K562 (cell line): ENCODE results near the gene ITGA1. TPM values are rescaled to one million over a fixed set of nuclear protein-coding genes. Genes with fewer than 3 reads are reported as not detected.
A peak's percentile ranks its signal among the peaks of the same experiment; 100 is the strongest.

ENCODE experiments used
- ATAC-seq: fragments of 200-7000 bp; cut with Tn5 transposase; 3 replicates; pipeline ENCODE4 v1.9.1; 2020; ENCODE audit warnings: moderate library complexity
- BruUV-seq: library from RNA; stranded (reverse); fragments of 400-500 nt; replicated peaks from 2 replicates; lab custom pipeline; 2021; lab: Mats Ljungman, UMichigan
- CTCF ChIA-PET: fragments of 300-600 bp; formaldehyde crosslinking; extraction: SDS; loops from one replicate; lab custom pipeline; 2021; ENCODE audit warnings: low intra/inter-chr PET ratio; lab: Yijun Ruan, JAX
- POLR2A ChIA-PET: fragments of 300-600, 350-650 bp; sonication (Branson Sonifier 250); formaldehyde crosslinking; extraction: SDS; loops from one replicate; lab custom pipeline; 2021; ENCODE audit warnings: antibody characterized with exemption, inconsistent platforms; lab: Yijun Ruan, JAX
- DNase-seq, 4 experiments: peaks; one replicate each; pipeline versions ENCODE4 v3.0.0 to v3.0.0-alpha.2; 2011 to 2018; ENCODE audit warnings: low spot score in 3 of 4, mixed read lengths in 3 of 4; ENCODE audit errors: extremely low read depth in 1 of 4
- FAIRE-seq: peaks from 2 replicates; lab custom pipeline; 2011; peaks lifted over from hg19 to GRCh38; lab: Jason Lieb, UNC
- H2AFZ ChIP-seq: 2 replicates; pipeline ENCODE4 v1.6.0; 2011; ENCODE audit warnings: low read depth, low read length, control low read depth, inconsistent platforms
- H3K27ac ChIP-seq: fragments of 200-600 bp; 3 replicates; pipeline ENCODE4 v1.8.0; 2011; ENCODE audit warnings: low read depth, mild to moderate bottlenecking, control low read depth, inconsistent platforms, low read length, moderate library complexity, mixed read lengths; ENCODE audit errors: extremely low read depth
- H3K27me3 ChIP-seq, 2 experiments: fragments of 300-600 bp in 1 of 2; 2 replicates in 1 of 2; 3 replicates in 1 of 2; pipeline versions ENCODE4 v1.6.0 to v1.8.0; 2011; ENCODE audit warnings: inconsistent platforms in 2 of 2, low read length in 2 of 2, mild to moderate bottlenecking in 1 of 2, mixed read lengths in 1 of 2, moderate library complexity in 1 of 2; ENCODE audit not compliant: control insufficient read depth in 2 of 2, insufficient read depth in 2 of 2
- H3K36me3 ChIP-seq: fragments of 300-600 bp; 3 replicates; pipeline ENCODE4 v1.8.0; 2011; ENCODE audit warnings: mild to moderate bottlenecking, low read length, inconsistent platforms; ENCODE audit not compliant: control insufficient read depth, insufficient read depth
- H3K4me1 ChIP-seq, 2 experiments: fragments of 200-600 bp in 1 of 2; replicated peaks in 1 of 2; 2 replicates in 1 of 2; 3 replicates in 1 of 2; pipeline versions ENCODE4 v1.5.1 to v1.8.0; 2011; ENCODE audit warnings: inconsistent platforms in 2 of 2, low read length in 2 of 2, mild to moderate bottlenecking in 1 of 2, mixed read lengths in 1 of 2, moderate library complexity in 1 of 2; ENCODE audit not compliant: control insufficient read depth in 2 of 2, insufficient read depth in 2 of 2
- H3K4me2 ChIP-seq: 2 replicates; pipeline ENCODE4 v1.6.1; 2011; ENCODE audit warnings: low read length, control low read depth, inconsistent platforms, mixed read lengths; ENCODE audit not compliant: insufficient read depth
- H3K4me3 ChIP-seq: fragments of 200-600 bp; sonication (generic), shearing (Covaris generic); 2 replicates; pipeline ENCODE4 v1.5.1; 2016; ENCODE audit warnings: control low read depth, inconsistent platforms
- H3K79me2 ChIP-seq: fragments of 200-600 bp; 3 replicates; pipeline ENCODE4 v1.8.0; 2011; ENCODE audit warnings: low read length, inconsistent platforms; ENCODE audit not compliant: control insufficient read depth, insufficient read depth
- H3K9ac ChIP-seq, 2 experiments: 2 replicates each; pipeline versions ENCODE4 v1.6.0 to v1.6.1; 2011; ENCODE audit warnings: low read depth in 2 of 2, low read length in 2 of 2, control low read depth in 1 of 2, inconsistent platforms in 1 of 2, mild to moderate bottlenecking in 1 of 2, mixed read lengths in 1 of 2; ENCODE audit not compliant: insufficient read depth in 1 of 2
- H3K9me1 ChIP-seq: one replicate; pipeline ENCODE4 v1.6.0; 2011; ENCODE audit warnings: inconsistent platforms, mild to moderate bottlenecking, low read length, moderate library complexity; ENCODE audit not compliant: control insufficient read depth, insufficient read depth
- H3K9me3 ChIP-seq: replicated peaks from 2 replicates; pipeline ENCODE4 v1.5.1; 2011; ENCODE audit warnings: low read depth, low read length, inconsistent platforms; ENCODE audit not compliant: control insufficient read depth, insufficient read depth
- H4K20me1 ChIP-seq: replicated peaks from 2 replicates; pipeline ENCODE4 v1.6.1; 2011; ENCODE audit warnings: low read length, inconsistent platforms, mixed read lengths; ENCODE audit not compliant: control insufficient read depth, insufficient read depth
- BCOR ChIP-seq: fragments of 450-650 bp; IDR thresholded peaks from 2 replicates; pipeline ENCODE4 v1.6.1; 2016
- DIDO1 ChIP-seq: fragments of 450-650 bp; IDR thresholded peaks from 2 replicates; pipeline ENCODE4 v1.6.1; 2016; ENCODE audit warnings: low read depth, missing biosample characterization, missing genetic modification characterization
- HDAC2 ChIP-seq: fragments of 450-650 bp; IDR thresholded peaks from 2 replicates; pipeline ENCODE4 v1.6.1; 2016; ENCODE audit warnings: mild to moderate bottlenecking
- NFE2 ChIP-seq: IDR thresholded peaks from 2 replicates; pipeline ENCODE4 v1.6.1; 2014; ENCODE audit warnings: antibody characterized with exemption, low read depth
- RBM34 ChIP-seq: fragments of 200-400 bp; formaldehyde crosslinking; IDR thresholded peaks from 2 replicates; pipeline ENCODE4 v1.6.1; 2018; ENCODE audit warnings: low read length, borderline replicate concordance; ENCODE audit not compliant: insufficient read depth
- SP2 ChIP-seq: IDR thresholded peaks from 2 replicates; pipeline ENCODE4 v1.6.1; 2011; ENCODE audit warnings: mild to moderate bottlenecking, low read depth, low read length, moderate library complexity; ENCODE audit not compliant: poor library complexity, severe bottlenecking; ENCODE audit errors: extremely low read depth
- ZC3H4 ChIP-seq: sonication (generic); formaldehyde crosslinking; IDR thresholded peaks from 2 replicates; pipeline ENCODE4 v1.9.0; 2021; ENCODE audit warnings: missing genetic modification reagents, borderline replicate concordance
- ZNF785 ChIP-seq: fragments of 250-450 bp; sonication (Bioruptor Pico); IDR thresholded peaks from 2 replicates; pipeline ENCODE4 v1.4.0; 2020; ENCODE audit warnings: mild to moderate bottlenecking
- WGBS: fragments of 100-300 bp; shearing (Covaris generic); methylation state at CpG from one replicate; pipeline ENCODE4 v1.1.6; 2016; ENCODE audit warnings: low coverage, mixed read lengths; ENCODE audit not compliant: insufficient coverage; ENCODE audit errors: missing lambda C conversion rate; 5-methylcytosine and 5-hydroxymethylcytosine counted together
- in situ Hi-C: fragments of 300-500 bp; cut with MboI; formaldehyde crosslinking; loops from 4 replicates; pipeline ENCODE4 v1.15.0; 2018; ENCODE audit warnings: inconsistent platforms, mixed read lengths
- intact Hi-C: fragments of 100-400 bp; cut with micrococcal nuclease; formaldehyde crosslinking; loops from 2 replicates; pipeline ENCODE4 v1.14.2; 2022
- polyA plus RNA-seq, 8 experiments: library from polyadenylated mRNA; depleted of rRNA in 4 of 8; stranded (reverse) in 5 of 8; unstranded in 3 of 8; fragments of >200 nt; fragmentation: Nextera tagmentation in 2 of 8; fragmentation: Illumina TruSeq in 1 of 8; extraction: Ambion mirVana in 2 of 8; extraction: Trizol in 1 of 8; gene quantifications; 2 replicates each; pipeline versions ENCODE4 v1.2.1 to v1.2.3, GENCODE V29; 2011 to 2014; ENCODE audit warnings: inconsistent platforms in 1 of 8, missing spikeins in 1 of 8
- total RNA-seq, 7 experiments: library from RNA; depleted of rRNA in 6 of 7; stranded (reverse); fragments of >200 nt in 6 of 7; fragmentation: Illumina TruSeq in 2 of 7; extraction: Trizol in 2 of 7; gene quantifications; 2 replicates each; pipeline versions ENCODE4 v1.2.1 to v1.2.3, GENCODE V29; 2011 to 2021; ENCODE audit warnings: low replicate concordance in 1 of 7
- TF ChIP-seq, protein P1 (sequence below): sonication (generic); formaldehyde crosslinking; IDR thresholded peaks from 2 replicates; pipeline ENCODE4 v1.8.0; 2023; ENCODE audit warnings: missing genetic modification reagents, mild to moderate bottlenecking, borderline replicate concordance
- TF ChIP-seq, protein P2 (sequence below): fragments of 450-650 bp; conservative IDR thresholded peaks from 2 replicates; pipeline ENCODE4 v1.6.1; 2016; ENCODE audit warnings: missing genetic modification characterization, low read depth, mild to moderate bottlenecking, missing compliant biosample characterization, moderate library complexity
- TF ChIP-seq, protein P3 (sequence below), 2 experiments: fragments of 450-650 bp in 1 of 2; sonication (generic) in 1 of 2; formaldehyde crosslinking in 1 of 2; IDR thresholded peaks in 1 of 2; conservative IDR thresholded peaks in 1 of 2; 2 replicates each; pipeline versions ENCODE4 v1.6.1 to v1.8.1; 2016 to 2023; ENCODE audit warnings: mild to moderate bottlenecking in 2 of 2, moderate library complexity in 2 of 2, inconsistent platforms in 1 of 2, missing genetic modification reagents in 1 of 2
- TF ChIP-seq, protein P4 (sequence below): fragments of 450-650 bp; formaldehyde crosslinking; IDR thresholded peaks from 2 replicates; pipeline ENCODE4 v1.4.0; 2020; ENCODE audit warnings: mild to moderate bottlenecking, mixed read lengths

ITGA1 gene
- total and polyA plus RNA-seq, 9 of the 15 experiments (the other 6 are each of a cell fraction or from before 2014, with no cell fraction given): 0.04 to 0.22 TPM; not detected in 7

DNA sequence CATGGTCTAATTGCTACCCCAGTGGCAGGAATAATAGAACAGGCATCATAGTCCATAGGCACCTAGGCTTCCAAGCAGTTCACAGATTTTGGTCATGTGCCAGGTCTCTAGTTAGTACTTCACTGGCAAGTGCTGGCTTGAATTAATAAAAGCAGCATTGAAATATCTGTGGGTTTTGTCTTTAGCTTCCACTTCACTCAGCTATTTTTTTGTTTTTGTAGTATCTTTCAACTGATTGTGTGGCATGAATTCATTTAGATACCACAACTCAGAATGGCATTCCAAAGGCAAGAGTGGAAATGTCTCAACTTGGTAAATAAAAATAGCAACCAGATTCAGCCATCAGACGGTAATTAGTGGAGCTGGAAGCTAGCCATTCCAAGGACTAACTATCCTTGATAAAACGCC is 173.6 kb downstream of the ITGA1 start (continued):
- TF ChIP-seq, protein P1, sequence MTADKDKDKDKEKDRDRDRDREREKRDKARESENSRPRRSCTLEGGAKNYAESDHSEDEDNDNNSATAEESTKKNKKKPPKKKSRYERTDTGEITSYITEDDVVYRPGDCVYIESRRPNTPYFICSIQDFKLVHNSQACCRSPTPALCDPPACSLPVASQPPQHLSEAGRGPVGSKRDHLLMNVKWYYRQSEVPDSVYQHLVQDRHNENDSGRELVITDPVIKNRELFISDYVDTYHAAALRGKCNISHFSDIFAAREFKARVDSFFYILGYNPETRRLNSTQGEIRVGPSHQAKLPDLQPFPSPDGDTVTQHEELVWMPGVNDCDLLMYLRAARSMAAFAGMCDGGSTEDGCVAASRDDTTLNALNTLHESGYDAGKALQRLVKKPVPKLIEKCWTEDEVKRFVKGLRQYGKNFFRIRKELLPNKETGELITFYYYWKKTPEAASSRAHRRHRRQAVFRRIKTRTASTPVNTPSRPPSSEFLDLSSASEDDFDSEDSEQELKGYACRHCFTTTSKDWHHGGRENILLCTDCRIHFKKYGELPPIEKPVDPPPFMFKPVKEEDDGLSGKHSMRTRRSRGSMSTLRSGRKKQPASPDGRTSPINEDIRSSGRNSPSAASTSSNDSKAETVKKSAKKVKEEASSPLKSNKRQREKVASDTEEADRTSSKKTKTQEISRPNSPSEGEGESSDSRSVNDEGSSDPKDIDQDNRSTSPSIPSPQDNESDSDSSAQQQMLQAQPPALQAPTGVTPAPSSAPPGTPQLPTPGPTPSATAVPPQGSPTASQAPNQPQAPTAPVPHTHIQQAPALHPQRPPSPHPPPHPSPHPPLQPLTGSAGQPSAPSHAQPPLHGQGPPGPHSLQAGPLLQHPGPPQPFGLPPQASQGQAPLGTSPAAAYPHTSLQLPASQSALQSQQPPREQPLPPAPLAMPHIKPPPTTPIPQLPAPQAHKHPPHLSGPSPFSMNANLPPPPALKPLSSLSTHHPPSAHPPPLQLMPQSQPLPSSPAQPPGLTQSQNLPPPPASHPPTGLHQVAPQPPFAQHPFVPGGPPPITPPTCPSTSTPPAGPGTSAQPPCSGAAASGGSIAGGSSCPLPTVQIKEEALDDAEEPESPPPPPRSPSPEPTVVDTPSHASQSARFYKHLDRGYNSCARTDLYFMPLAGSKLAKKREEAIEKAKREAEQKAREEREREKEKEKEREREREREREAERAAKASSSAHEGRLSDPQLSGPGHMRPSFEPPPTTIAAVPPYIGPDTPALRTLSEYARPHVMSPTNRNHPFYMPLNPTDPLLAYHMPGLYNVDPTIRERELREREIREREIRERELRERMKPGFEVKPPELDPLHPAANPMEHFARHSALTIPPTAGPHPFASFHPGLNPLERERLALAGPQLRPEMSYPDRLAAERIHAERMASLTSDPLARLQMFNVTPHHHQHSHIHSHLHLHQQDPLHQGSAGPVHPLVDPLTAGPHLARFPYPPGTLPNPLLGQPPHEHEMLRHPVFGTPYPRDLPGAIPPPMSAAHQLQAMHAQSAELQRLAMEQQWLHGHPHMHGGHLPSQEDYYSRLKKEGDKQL (CRISPR knock-in tag): no peak
- TF ChIP-seq, protein P2, sequence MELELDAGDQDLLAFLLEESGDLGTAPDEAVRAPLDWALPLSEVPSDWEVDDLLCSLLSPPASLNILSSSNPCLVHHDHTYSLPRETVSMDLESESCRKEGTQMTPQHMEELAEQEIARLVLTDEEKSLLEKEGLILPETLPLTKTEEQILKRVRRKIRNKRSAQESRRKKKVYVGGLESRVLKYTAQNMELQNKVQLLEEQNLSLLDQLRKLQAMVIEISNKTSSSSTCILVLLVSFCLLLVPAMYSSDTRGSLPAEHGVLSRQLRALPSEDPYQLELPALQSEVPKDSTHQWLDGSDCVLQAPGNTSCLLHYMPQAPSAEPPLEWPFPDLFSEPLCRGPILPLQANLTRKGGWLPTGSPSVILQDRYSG (tag): no peak
- no peak for TF ChIP-seq DIDO1 (tag)

DNA sequence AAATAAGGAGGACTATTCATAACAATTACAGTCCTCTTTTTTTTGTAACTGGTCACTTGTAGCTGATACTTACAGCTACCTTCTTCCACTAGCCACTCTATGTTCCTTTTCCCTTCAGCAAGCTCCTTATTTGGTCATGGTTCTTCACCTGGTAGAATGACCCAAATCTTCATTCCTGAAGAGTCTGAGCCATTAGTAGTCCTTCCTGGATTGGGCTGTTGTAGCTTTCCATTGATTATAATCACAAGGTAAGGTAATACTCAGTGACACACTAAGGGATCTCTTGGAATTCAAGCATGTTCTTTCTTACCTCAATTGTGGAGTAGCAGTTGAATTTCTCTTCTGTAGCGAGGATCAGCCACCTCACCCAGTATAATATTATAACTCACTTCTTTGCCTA is 175.9 kb downstream of the ITGA1 start:
- in situ Hi-C loops (no loop called here), intact Hi-C loops (no loop called here)
- no peaks in the 10 kb centered on the region for H4K20me1 ChIP-seq
- no peak for ATAC-seq
- H3K36me3 ChIP-seq: no peaks in the 10 kb centered on the region
- no peaks in the 10 kb centered on the region for H3K79me2 ChIP-seq
- no peaks in the 10 kb centered on the region for H3K9me1 ChIP-seq
- no peak overlapping the region for H3K4me3 ChIP-seq
- ChIA-PET CTCF (no interaction called here), POLR2A (no interaction called here)
- no peaks in the 10 kb centered on the region for H3K27me3 ChIP-seq
- no peak for DNase-seq
- WGBS: 0% methylated on average over 1 of the region's 1 CpG
- no peaks in the 10 kb centered on the region for H3K4me1 ChIP-seq
- no peak overlapping the region for H3K4me2 ChIP-seq
- no peak overlapping the region for H3K27ac ChIP-seq
- H3K9me3 ChIP-seq: no peaks in the 10 kb centered on the region
- no peak overlapping the region for H2AFZ ChIP-seq
- no peak overlapping the region for H3K9ac ChIP-seq
- peak; percentile 15 for FAIRE-seq
- no TSS peak for BruUV-seq
- no peak for TF ChIP-seq ZNF785 (CRISPR knock-in tag)
- TF ChIP-seq ZC3H4 (CRISPR knock-in tag): no peak
- TF ChIP-seq RBM34: no peak
- no peak for TF ChIP-seq NFE2
- TF ChIP-seq, protein P3, sequence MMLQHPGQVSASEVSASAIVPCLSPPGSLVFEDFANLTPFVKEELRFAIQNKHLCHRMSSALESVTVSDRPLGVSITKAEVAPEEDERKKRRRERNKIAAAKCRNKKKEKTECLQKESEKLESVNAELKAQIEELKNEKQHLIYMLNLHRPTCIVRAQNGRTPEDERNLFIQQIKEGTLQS (IDR thresholded peaks at IDR 0.05): no peak
- TF ChIP-seq, protein P3 (CRISPR knock-in tag; conservative IDR thresholded peaks at IDR 0.05): no peak
- no peak for TF ChIP-seq SP2
- no peak for TF ChIP-seq HDAC2
- no peak for TF ChIP-seq BCOR
- TF ChIP-seq, protein P4, sequence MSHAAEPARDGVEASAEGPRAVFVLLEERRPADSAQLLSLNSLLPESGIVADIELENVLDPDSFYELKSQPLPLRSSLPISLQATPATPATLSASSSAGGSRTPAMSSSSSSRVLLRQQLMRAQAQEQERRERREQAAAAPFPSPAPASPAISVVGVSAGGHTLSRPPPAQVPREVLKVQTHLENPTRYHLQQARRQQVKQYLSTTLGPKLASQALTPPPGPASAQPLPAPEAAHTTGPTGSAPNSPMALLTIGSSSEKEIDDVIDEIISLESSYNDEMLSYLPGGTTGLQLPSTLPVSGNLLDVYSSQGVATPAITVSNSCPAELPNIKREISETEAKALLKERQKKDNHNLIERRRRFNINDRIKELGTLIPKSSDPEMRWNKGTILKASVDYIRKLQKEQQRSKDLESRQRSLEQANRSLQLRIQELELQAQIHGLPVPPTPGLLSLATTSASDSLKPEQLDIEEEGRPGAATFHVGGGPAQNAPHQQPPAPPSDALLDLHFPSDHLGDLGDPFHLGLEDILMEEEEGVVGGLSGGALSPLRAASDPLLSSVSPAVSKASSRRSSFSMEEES: no peak
